DMS 273 (cell line): ENCODE data around the gene ASIC2.
A peak's percentile ranks its signal among the peaks of the same experiment; 100 is the strongest.

Experiments used
- DNase-seq: peaks from one replicate; lab custom pipeline; 2025; ENCODE audit not compliant: unreplicated experiment; lab: John Stamatoyannopoulos, UW

ASIC2 gene

DNA sequence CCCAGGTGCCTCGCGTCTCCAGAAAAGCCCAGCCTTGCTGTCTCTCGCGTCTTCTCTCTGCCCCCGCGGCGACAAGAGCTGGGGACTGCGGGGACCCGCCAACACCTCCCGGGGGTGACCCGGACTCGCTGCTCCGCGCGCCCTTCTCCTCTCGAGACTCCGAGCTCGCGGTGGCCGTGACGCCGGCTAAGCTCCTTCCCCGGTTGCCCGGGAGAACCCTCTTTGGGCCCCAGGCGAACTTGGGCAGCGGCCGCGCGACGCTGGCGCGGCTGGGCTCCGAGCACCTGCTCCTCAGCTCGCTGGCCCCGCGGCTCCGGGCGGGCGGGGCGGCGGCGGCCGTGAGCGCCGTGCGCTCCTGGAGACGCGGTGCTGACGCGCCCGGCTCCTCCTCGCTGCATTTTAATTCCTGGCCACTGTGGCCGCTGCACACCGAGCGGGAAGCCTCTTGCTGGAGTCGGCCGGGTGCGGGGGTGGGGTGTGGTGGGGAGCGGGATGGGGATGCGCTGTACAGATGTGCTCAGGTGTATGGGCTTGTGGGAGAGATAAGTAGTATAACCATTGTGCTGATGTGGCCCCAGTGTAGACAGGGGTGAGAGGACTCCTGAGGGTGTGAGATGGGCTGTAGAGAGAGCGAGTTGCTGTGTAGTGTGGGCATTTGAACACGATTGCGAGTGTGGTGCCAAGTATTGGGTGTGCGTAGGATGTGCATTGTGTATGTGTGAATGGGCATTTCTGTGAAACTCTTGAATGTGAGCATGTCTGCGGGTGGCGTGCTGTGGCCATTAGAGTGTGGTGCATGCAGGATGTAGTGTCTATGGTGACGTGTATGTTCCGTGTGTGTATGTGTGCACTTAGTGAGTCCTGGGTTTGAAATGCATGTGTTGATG lies at the start of gene ASIC2:
TSS of gene ASIC2 (minus strand) at position 315 of the 887 bp plus-strand sequence.
- peak; percentile 56 for DNase-seq

GRCh38 chr17:33342025-33342424 lies 48.9 kb upstream of the ASIC2 start:
- DNase-seq, result no peak

GRCh38 chr17:33338242-33338641 lies 45.1 kb upstream of the ASIC2 start:
- no peak for DNase-seq

GRCh38 chr17:33335491-33336173 lies 42.5 kb upstream of the ASIC2 start:
- DNase-seq, result no peak

DNA sequence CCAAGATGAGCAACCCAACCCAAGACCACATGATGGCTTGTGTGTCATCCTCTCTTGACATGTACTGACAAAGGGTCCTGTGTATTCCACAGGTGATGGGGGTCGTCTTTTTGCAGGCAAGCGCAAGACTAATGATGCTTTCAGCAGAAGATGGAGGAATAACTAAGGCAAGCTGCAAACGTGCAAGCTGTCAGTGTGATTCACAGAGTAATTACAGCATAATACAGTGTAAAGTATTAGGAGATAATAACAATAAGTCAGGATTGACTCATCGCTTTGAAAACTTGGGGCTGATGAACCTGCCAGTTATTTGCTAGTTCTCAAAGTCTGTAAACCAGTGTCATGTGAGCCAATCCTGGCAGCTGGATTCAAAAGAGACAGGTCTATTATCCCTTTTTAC lies 41.6 kb upstream of the ASIC2 start:
- DNase-seq, result no peak

- DNase-seq, result peak; percentile 4
Measured at GRCh38 chr17:33330877-33331276, 37.8 kb upstream of the ASIC2 start.

GRCh38 chr17:33328129-33328528 lies 35.0 kb upstream of the ASIC2 start:
- no peak for DNase-seq

GRCh38 chr17:33324736-33325135 lies 31.6 kb upstream of the ASIC2 start:
- DNase-seq, result no peak

DNA sequence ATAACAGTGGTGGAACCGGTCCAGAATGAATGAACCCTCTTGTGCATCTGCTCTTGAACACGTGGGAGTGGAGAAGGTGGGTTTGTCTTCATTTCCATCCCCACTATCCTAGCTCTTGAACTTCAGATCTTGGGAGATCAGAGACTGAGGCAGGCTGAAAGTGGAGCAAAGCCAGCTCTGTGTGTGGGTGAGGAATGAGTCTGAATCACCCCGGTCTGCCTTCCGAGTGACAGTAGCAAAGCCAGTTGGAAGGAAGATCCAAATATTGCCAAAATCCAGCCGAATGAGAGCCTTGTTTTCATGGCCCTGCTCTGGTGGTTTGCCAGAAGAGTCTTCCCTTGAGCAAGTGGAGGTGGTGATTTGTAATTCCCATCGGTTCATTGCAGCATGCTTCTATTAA lies 29.0 kb upstream of the ASIC2 start:
- DNase-seq, result no peak

GRCh38 chr17:33318241-33318640 lies 25.1 kb upstream of the ASIC2 start:
- no peak for DNase-seq

- DNase-seq, result no peak
Measured at GRCh38 chr17:33316746-33317145, 23.7 kb upstream of the ASIC2 start.

DNA sequence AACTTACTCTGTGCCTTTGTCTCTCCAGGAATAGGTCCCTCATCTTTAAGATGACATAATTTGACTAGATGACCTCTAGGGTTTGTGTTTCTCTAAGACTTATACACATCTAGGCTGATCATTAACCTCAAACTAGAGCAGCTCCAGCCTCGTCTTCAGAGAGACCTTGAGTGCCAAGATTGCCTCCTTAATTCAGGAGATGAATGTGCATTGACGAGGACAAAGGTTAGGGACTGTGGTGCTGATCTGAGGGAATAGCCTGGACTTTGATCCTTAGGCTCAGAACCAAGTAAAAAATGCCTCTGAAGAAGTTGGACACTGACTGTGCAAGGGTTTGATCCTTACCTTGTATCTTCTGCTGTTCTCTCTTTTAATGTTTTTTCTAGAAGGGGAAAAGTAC lies 17.2 kb upstream of the ASIC2 start:
- DNase-seq, result no peak

GRCh38 chr17:33303254-33303653 lies 10.2 kb upstream of the ASIC2 start:
- DNase-seq, result no peak

- no peak for DNase-seq
Measured at GRCh38 chr17:33302394-33302793, 9.3 kb upstream of the ASIC2 start.

- no peak for DNase-seq
Measured at GRCh38 chr17:33300241-33300640, 7.1 kb upstream of the ASIC2 start.

DNA sequence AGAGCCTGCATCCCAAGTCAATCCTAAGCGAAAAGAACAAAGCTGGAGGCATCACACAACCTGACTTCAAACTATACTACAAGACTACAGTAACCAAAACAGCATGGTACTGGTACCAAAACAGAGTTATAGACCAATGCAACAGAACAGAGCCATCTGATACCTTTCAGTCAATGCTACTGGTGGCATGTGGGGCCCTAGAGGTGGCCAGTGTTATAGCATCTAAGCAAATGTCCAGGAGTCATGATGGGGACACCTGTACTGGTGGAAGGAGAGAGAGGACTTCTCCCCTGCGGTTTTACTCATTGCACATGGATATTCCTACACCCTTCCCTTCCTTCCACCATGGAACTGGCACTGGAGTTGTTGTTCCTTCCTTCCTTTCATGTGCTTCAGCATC lies 6.0 kb upstream of the ASIC2 start:
- DNase-seq, result no peak

DNA sequence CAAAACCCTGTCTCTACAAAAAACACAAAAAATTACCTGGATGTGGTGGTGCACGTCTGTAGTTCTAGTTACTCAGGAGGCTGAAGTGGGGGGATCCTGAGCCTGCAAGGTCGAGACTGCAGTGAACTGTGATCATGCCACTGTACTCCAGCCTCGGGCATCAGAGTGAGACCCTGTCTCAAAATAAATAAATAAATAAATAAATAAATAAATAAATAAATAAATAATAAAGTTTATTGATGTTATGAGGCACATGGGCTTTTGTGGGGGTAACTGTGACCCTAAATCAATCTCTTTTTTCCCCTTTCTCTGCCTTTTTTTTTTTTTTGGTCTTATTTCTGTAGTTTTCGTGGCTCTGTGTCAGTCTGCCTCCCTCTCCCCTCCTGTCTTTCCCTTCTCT lies 4.5 kb upstream of the ASIC2 start:
- no peak for DNase-seq

DNA sequence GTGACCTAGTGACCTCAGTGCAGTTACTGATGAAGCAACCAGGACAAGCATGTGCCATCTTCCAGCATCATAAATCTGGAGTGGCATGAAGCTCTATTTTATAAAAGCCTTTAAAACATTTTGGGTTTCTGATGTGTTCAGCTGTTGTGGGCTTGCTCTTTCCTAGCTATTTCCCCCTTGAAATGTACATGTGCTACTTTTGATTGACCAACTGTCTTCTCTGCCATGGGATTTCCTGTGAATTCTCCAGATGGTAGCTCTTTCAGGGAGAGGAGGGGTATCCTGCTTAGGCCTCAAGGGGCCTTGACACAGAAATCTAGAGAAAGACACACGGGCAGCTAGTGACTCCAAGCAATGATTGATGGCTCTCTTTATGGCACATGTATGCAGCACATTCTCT lies 1.9 kb upstream of the ASIC2 start:
- no peak for DNase-seq

GRCh38 chr17:33292201-33292980 lies 704 bp downstream of the ASIC2 start:
- peak; percentile 53 for DNase-seq

GRCh38 chr17:33291248-33292200 lies 1.6 kb downstream of the ASIC2 start:
- DNase-seq, result peak; percentile 67
